Activated CD8-positive, alpha-beta T cell treated with anti-CD3 and anti-CD28 coated beads for 36 hours (primary cell): ENCODE measurements around the gene AHNAK. TPM values are rescaled to one million over a fixed set of nuclear protein-coding genes. Genes with fewer than 3 reads are reported as not detected.
A peak's percentile ranks its signal among the peaks of the same experiment; 100 is the strongest.

Experiments
- ATAC-seq: fragments of 200-7000 bp; cut with Tn5 transposase; one replicate; pipeline ENCODE4 v1.10.0; 2021; ENCODE audit warnings: mild to moderate bottlenecking, moderate library complexity
- CTCF ChIA-PET: fragments of 350-600 bp; sonication (Branson Sonifier 250); formaldehyde crosslinking; loops from one replicate; lab custom pipeline; 2021; ENCODE audit warnings: antibody characterized with exemption; lab: Charles Lee
- POLR2A ChIA-PET: fragments of 350-600 bp; sonication (Branson Sonifier 250); formaldehyde crosslinking; loops from one replicate; lab custom pipeline; 2021; ENCODE audit warnings: antibody characterized with exemption; lab: Charles Lee
- DNase-seq: peaks from one replicate; pipeline ENCODE4 v3.0.0-alpha.2; 2020
- H3K27ac Mint-ChIP-seq: one replicate; pipeline ENCODE4 v1.8.0; 2021; ENCODE audit warnings: mild to moderate bottlenecking, mixed read lengths
- H3K27me3 Mint-ChIP-seq: one replicate; pipeline ENCODE4 v1.8.0; 2021; ENCODE audit warnings: mixed read lengths
- H3K36me3 Mint-ChIP-seq: one replicate; pipeline ENCODE4 v1.8.0; 2021; ENCODE audit warnings: low read depth, mixed read lengths
- H3K4me1 Mint-ChIP-seq: one replicate; pipeline ENCODE4 v1.8.0; 2021; ENCODE audit warnings: low read depth, mixed read lengths
- H3K4me3 Mint-ChIP-seq: one replicate; pipeline ENCODE4 v1.8.0; 2021; ENCODE audit warnings: mild to moderate bottlenecking, moderate library complexity, mixed read lengths
- H3K9me3 Mint-ChIP-seq: one replicate; pipeline ENCODE4 v1.8.0; 2021; ENCODE audit warnings: mixed read lengths
- intact Hi-C: fragments of 100-400 bp; cut with micrococcal nuclease; formaldehyde crosslinking; loops from one replicate; pipeline ENCODE4 v1.10.0; 2022
- total RNA-seq, 2 experiments: library from RNA; stranded (reverse); gene quantifications; one replicate each; pipeline ENCODE4 v1.2.3, GENCODE V29; 2021
- TF ChIP-seq, protein P1 (sequence below): fragments of 200-600 bp; IDR thresholded peaks from one replicate; pipeline ENCODE4 v1.8.0; 2022; ENCODE audit warnings: antibody characterized with exemption, mild to moderate bottlenecking

Gene AHNAK
- total RNA-seq, 2 experiments from 2014 or later = 41.1 to 43.0 TPM

- peaks cover 2% of the 10 kb centered on the region for H3K27me3 Mint-ChIP-seq
- H3K4me1 Mint-ChIP-seq = peaks cover 23% of the 10 kb centered on the region
- H3K27ac Mint-ChIP-seq = no peak overlapping the region
- ATAC-seq (peak; percentile 56), DNase-seq (no peak)
- no peaks in the 10 kb centered on the region for H3K36me3 Mint-ChIP-seq
- TF ChIP-seq, protein P1, sequence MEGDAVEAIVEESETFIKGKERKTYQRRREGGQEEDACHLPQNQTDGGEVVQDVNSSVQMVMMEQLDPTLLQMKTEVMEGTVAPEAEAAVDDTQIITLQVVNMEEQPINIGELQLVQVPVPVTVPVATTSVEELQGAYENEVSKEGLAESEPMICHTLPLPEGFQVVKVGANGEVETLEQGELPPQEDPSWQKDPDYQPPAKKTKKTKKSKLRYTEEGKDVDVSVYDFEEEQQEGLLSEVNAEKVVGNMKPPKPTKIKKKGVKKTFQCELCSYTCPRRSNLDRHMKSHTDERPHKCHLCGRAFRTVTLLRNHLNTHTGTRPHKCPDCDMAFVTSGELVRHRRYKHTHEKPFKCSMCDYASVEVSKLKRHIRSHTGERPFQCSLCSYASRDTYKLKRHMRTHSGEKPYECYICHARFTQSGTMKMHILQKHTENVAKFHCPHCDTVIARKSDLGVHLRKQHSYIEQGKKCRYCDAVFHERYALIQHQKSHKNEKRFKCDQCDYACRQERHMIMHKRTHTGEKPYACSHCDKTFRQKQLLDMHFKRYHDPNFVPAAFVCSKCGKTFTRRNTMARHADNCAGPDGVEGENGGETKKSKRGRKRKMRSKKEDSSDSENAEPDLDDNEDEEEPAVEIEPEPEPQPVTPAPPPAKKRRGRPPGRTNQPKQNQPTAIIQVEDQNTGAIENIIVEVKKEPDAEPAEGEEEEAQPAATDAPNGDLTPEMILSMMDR = no peak
- ChIA-PET POLR2A (interaction anchor here (0.7 kb wide), 1 partner anchor 11 kb away, joined by 3 read pairs; no protein-coding TSS in a partner anchor), CTCF (interaction anchor here (0.9 to 1.6 kb wide), 3 partner anchors 11 to 125 kb away, joined by 4 to 13 read pairs (median 4); no protein-coding TSS in a partner anchor)
- no peaks in the 10 kb centered on the region for H3K9me3 Mint-ChIP-seq
- intact Hi-C loops = no loop called here
- no peak overlapping the region for H3K4me3 Mint-ChIP-seq
Measured at GRCh38 chr11:62435846-62436660, 110.6 kb downstream of the AHNAK start.

DNA sequence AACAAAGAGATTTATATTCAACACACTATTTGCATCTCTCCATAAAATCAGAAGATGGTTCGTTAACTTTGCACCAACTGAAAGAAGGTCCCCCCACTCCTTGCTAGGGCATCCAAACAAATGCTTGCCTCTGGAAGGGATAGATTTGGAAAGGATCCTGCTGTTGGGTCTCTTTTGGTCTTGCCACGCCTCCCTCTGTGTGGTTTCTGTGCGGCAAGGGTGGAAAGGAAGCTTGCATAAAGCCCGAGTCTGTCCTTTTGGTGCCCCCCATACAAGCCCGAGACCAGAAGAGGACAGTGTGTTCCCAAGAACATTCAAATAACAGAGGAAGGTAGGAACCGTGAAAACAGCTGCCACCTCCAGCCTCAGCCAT lies 112.7 kb downstream of the AHNAK start:
- no peaks in the 10 kb centered on the region for H3K9me3 Mint-ChIP-seq
- intact Hi-C loops = no loop called here
- TF ChIP-seq, protein P1 = no peak
- no peaks in the 10 kb centered on the region for H3K36me3 Mint-ChIP-seq
- H3K4me1 Mint-ChIP-seq = peaks cover 26% of the 10 kb centered on the region
- DNase-seq (no peak), ATAC-seq (no peak)
- ChIA-PET CTCF (interaction anchor here (2.1 kb wide), 1 partner anchor 9 kb away, joined by 14 read pairs; no protein-coding TSS in a partner anchor), POLR2A (no interaction called here)
- H3K4me3 Mint-ChIP-seq = no peak overlapping the region
- no peak overlapping the region for H3K27ac Mint-ChIP-seq
- H3K27me3 Mint-ChIP-seq = peaks cover 2% of the 10 kb centered on the region

- CTCF ChIA-PET = interaction anchor here (0.6 to 2.1 kb wide), 2 partner anchors 9 to 255 kb away, joined by 3 to 14 read pairs; no protein-coding TSS in a partner anchor
Measured at GRCh38 chr11:62433141-62433903, 113.3 kb downstream of the AHNAK start.

GRCh38 chr11:62432695-62433094 lies 113.9 kb downstream of the AHNAK start:
- Mint-ChIP-seq H3K27me3 (peaks cover 2% of the 10 kb centered on the region), H3K4me1 (peaks cover 37% of the 10 kb centered on the region), H3K4me3 (no peak overlapping the region), H3K36me3 (no peaks in the 10 kb centered on the region), H3K27ac (no peak overlapping the region), H3K9me3 (no peaks in the 10 kb centered on the region)
- intact Hi-C loops = no loop called here
- CTCF ChIA-PET = no interaction called here
- no peak for ATAC-seq
- DNase-seq = no peak
- TF ChIP-seq, protein P1 = no peak
- POLR2A ChIA-PET = no interaction called here

More at GRCh38 chr11:62433141-62433903, 113.3 kb downstream of the AHNAK start:
- peaks cover 2% of the 10 kb centered on the region for H3K27me3 Mint-ChIP-seq
- H3K4me1 Mint-ChIP-seq = peaks cover 31% of the 10 kb centered on the region
- H3K36me3 Mint-ChIP-seq = no peaks in the 10 kb centered on the region
- no peak for ATAC-seq
- no peak overlapping the region for H3K27ac Mint-ChIP-seq
- POLR2A ChIA-PET = no interaction called here
- TF ChIP-seq, protein P1 = no peak
- intact Hi-C loops = no loop called here
- H3K9me3 Mint-ChIP-seq = no peaks in the 10 kb centered on the region
- no peak for DNase-seq
- no peak overlapping the region for H3K4me3 Mint-ChIP-seq
